ENCODE data around the gene CRACR2B.

CRACR2B gene

DNA sequence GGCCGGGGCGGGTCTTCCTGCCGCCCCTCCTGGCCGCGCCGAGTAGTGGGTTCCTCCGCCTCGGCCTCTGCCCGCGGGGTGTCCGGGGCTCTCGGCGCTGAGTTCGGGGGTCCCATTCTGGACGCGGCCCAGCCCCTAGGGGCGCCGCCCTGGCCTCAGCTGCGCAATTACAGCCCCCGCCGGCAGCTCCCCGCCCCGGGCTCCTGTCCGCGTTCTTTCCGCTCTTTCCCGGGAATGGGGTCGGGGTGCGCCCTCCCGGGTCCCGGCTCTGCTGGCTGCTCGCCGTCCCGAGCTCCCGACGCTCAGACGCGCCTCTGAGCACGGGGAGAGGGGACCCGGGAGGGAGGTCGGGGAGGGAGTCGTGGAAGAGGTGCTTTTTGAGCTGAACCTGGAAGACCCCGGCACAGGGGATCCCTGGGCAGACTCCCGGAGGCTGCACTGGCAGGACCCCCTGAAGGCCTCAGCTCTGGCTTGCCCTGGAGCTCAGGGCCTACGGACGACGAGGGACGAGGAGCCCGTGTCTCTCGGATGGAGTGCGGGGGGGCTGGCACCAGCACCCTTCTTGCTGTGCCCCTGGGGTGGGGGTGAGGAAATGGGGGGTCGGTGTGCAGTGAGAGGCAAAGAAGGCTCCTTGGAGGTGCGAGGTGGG, 15.5 kb downstream of the CRACR2B start:
- H3K27ac ChIP-seq (ENCODE audit: low read depth, low read length): no peak overlapping the region
- H3K9me2 ChIP-seq (replicated peaks; ENCODE audit: control insufficient read depth, low read length): no peaks in the 10 kb centered on the region
- peaks cover 25% of the 10 kb centered on the region for H3K79me2 ChIP-seq (ENCODE audit: control insufficient read depth, low read length)
- H3K27me3 ChIP-seq (ENCODE audit: control insufficient read depth, low read length): peaks cover 14% of the 10 kb centered on the region
- H3K36me3 ChIP-seq (ENCODE audit: control insufficient read depth, low read length): peaks cover 34% of the 10 kb centered on the region
- peaks cover 30% of the 10 kb centered on the region for H3K4me1 ChIP-seq (ENCODE audit: control insufficient read depth, low read length)
- no peaks in the 10 kb centered on the region for H3K9me3 ChIP-seq (ENCODE audit: control insufficient read depth, insufficient read depth, low read length)
- H4K20me1 ChIP-seq (ENCODE audit: control insufficient read depth, insufficient read depth, low read depth, low read length): peaks cover 14% of the 10 kb centered on the region
- peak overlapping the region; percentile 90 for H3K4me2 ChIP-seq (ENCODE audit: low read length)
- TF ChIP-seq CTCF (IDR thresholded peaks at IDR 0.05; ENCODE audit: low read depth, low read length, poor library complexity, severe bottlenecking): no peak
- TF ChIP-seq EZH2phosphoT487 (IDR thresholded peaks at IDR 0.05; ENCODE audit: borderline replicate concordance, low read length): no peak
- no peaks in the 10 kb centered on the region for H3F3A ChIP-seq (ENCODE audit: control insufficient read depth, insufficient read depth)
- peak overlapping the region; percentile 92 for H3K4me3 ChIP-seq (ENCODE audit: low read length)

DNA sequence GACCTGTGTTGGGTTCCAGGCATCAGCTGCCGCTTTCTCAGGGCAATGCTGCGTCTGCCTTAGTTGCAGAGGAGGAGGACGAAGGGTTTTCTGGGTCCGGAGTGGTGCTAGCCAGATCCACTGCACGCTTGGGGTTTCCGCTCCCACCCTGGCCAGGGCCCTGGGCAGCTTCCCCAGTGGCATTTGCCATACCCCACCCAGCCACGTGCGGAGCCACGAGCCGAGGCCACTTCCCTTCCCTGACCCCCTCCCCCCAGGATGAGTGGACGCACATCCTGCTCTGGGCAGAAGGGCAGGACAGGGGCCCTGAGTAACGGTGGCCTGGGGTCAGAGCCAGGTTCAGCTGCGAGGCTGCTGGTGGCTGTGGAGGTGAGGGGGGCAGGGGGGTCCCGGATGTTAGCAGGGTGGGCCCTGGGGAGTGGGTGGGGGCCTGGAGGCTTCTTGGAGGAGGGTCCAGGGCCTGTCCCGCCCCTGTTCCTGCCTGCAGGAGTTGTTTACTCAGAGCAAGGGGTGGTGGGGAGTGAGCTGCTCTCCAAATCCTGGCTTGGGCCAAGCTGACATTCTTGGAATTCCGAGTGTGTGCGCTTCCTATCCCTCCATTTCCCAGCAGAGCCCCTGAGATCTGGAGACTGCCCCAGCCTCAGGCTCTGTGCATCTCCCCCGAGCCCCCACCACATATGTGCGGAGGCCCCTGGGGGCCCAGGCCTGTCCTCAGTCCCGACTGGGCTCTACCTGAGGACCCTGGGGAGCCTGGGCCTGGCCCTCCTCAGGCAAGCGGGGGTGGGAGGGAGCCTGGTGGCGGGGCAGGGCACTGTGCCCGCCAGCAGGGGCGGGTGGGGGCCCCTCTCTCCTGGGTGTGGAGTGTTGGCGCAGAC, 16.3 kb downstream of the CRACR2B start:
- Histone ChIP-seq H3K4me2 (ENCODE audit: low read length) (peak overlapping the region; percentile 90), H3K79me2 (ENCODE audit: control insufficient read depth, low read length) (peaks cover 25% of the 10 kb centered on the region), H4K20me1 (ENCODE audit: control insufficient read depth, insufficient read depth, low read depth, low read length) (peaks cover 14% of the 10 kb centered on the region), H3K9me2 (replicated peaks; ENCODE audit: control insufficient read depth, low read length) (no peaks in the 10 kb centered on the region), H3F3A (ENCODE audit: control insufficient read depth, insufficient read depth) (no peaks in the 10 kb centered on the region), H3K4me3 (ENCODE audit: low read length) (peak overlapping the region; percentile 92), H3K36me3 (ENCODE audit: control insufficient read depth, low read length) (peaks cover 26% of the 10 kb centered on the region), H3K9me3 (ENCODE audit: control insufficient read depth, insufficient read depth, low read length) (no peaks in the 10 kb centered on the region), H3K27me3 (ENCODE audit: control insufficient read depth, low read length) (peaks cover 22% of the 10 kb centered on the region), H3K27ac (ENCODE audit: low read depth, low read length) (no peak overlapping the region), H3K4me1 (ENCODE audit: control insufficient read depth, low read length) (peaks cover 38% of the 10 kb centered on the region)
- TF ChIP-seq EZH2phosphoT487 (IDR thresholded peaks at IDR 0.05; ENCODE audit: borderline replicate concordance, low read length) (no peak), CTCF (IDR thresholded peaks at IDR 0.05; ENCODE audit: low read depth, low read length, poor library complexity, severe bottlenecking) (no peak)

- TF ChIP-seq CTCF (IDR thresholded peaks at IDR 0.05; ENCODE audit: low read depth, low read length, poor library complexity, severe bottlenecking): no peak
- TF ChIP-seq EZH2phosphoT487 (IDR thresholded peaks at IDR 0.05; ENCODE audit: borderline replicate concordance, low read length): no peak
- no peaks in the 10 kb centered on the region for H3K9me3 ChIP-seq (ENCODE audit: control insufficient read depth, insufficient read depth, low read length)
- no peak overlapping the region for H3K27ac ChIP-seq (ENCODE audit: low read depth, low read length)
- no peaks in the 10 kb centered on the region for H3K9me2 ChIP-seq (replicated peaks; ENCODE audit: control insufficient read depth, low read length)
- H3F3A ChIP-seq (ENCODE audit: control insufficient read depth, insufficient read depth): no peaks in the 10 kb centered on the region
- H3K4me2 ChIP-seq (ENCODE audit: low read length): peak overlapping the region; percentile 90; the same call in 1 of the 2 replicates
- H3K36me3 ChIP-seq (ENCODE audit: control insufficient read depth, low read length): peaks cover 17% of the 10 kb centered on the region
- H4K20me1 ChIP-seq (ENCODE audit: control insufficient read depth, insufficient read depth, low read depth, low read length): peaks cover 14% of the 10 kb centered on the region
- peaks cover 42% of the 10 kb centered on the region for H3K4me1 ChIP-seq (ENCODE audit: control insufficient read depth, low read length)
- H3K4me3 ChIP-seq (ENCODE audit: low read length): no peak overlapping the region
- H3K79me2 ChIP-seq (ENCODE audit: control insufficient read depth, low read length): peaks cover 24% of the 10 kb centered on the region
- H3K27me3 ChIP-seq (ENCODE audit: control insufficient read depth, low read length): peaks cover 26% of the 10 kb centered on the region
These were observed 17.2 kb downstream of the CRACR2B start for GRCh38 chr11:844693-845644.

All from DOHH2 (cell line).